Breast epithelium (tissue), 4 donors: Measurements from ENCODE around the gene IL1RN. TPM values are rescaled to one million over a fixed set of nuclear protein-coding genes. Genes with fewer than 3 reads are reported as not detected.

Source experiments
- DNase-seq, 2 donors: peaks; one replicate each; pipeline ENCODE4 v3.0.0-alpha.2; 2019; ENCODE audit warnings: low spot score in 2 of 2
- H3K27ac ChIP-seq, 2 donors: fragments of 200-600 bp; sonication (generic) in 1 of 2; one replicate each; pipeline ENCODE4 v1.5.1; 2016 to 2019; ENCODE audit warnings: mild to moderate bottlenecking in 1 of 2
- H3K27me3 ChIP-seq, 2 donors: fragments of 200-600 bp; sonication (generic) in 1 of 2; one replicate each; pipeline versions ENCODE4 v1.5.1 to v1.6.0; 2017 to 2019; ENCODE audit warnings: control low read depth in 1 of 2, mild to moderate bottlenecking in 1 of 2
- H3K36me3 ChIP-seq: fragments of 200-600 bp; one replicate; pipeline ENCODE4 v1.5.1; 2019
- H3K4me1 ChIP-seq, 2 donors: fragments of 200-600 bp; sonication (generic); one replicate each; pipeline ENCODE4 v1.5.1; 2016 to 2019; ENCODE audit warnings: control low read depth in 1 of 2
- H3K4me3 ChIP-seq, 3 donors: fragments of 200-600 bp; sonication (generic); 1 replicate in 2 of 3; 2 replicates in 1 of 3; pipeline ENCODE4 v1.5.1; 2016 to 2019; ENCODE audit warnings: mild to moderate bottlenecking in 3 of 3, moderate library complexity in 2 of 3
- H3K9me3 ChIP-seq, 2 donors: fragments of 200-600 bp; sonication (generic) in 1 of 2; one replicate each; pipeline ENCODE4 v1.5.1; 2016 to 2019; ENCODE audit warnings: control low read depth in 1 of 2
- POLR2A ChIP-seq: fragments of 450-650 bp; IDR thresholded peaks from one replicate; pipeline ENCODE4 v1.6.1; 2016; ENCODE audit warnings: antibody characterized with exemption, mild to moderate bottlenecking, moderate library complexity
- POLR2AphosphoS5 ChIP-seq, 3 donors: sonication (generic); formaldehyde crosslinking; IDR thresholded peaks; one replicate each; pipeline ENCODE4 v1.6.1; 2017; ENCODE audit warnings: antibody characterized with exemption in 3 of 3
- intact Hi-C: fragments of 100-400 bp; cut with DNase I; formaldehyde crosslinking; loops from one replicate; pipeline ENCODE4 v1.15.1; 2023; ENCODE audit warnings: low total_unique reads
- total RNA-seq, 3 donors: library from RNA; depleted of rRNA; stranded (reverse); fragments of >200 nt; gene quantifications; one replicate each; pipeline ENCODE4 v1.1.0, GENCODE V29; 2016
- TF ChIP-seq, protein P1 (sequence below), 3 donors: fragments of 450-650 bp; IDR thresholded peaks; one replicate each; pipeline ENCODE4 v1.5.1; 2016 to 2017; ENCODE audit warnings: antibody characterized with exemption in 3 of 3, mild to moderate bottlenecking in 3 of 3, moderate library complexity in 3 of 3

The IL1RN gene
- total RNA-seq, 3 donors from 2014 or later, result 0.66 to 3.8 (median 1.6) TPM

DNA sequence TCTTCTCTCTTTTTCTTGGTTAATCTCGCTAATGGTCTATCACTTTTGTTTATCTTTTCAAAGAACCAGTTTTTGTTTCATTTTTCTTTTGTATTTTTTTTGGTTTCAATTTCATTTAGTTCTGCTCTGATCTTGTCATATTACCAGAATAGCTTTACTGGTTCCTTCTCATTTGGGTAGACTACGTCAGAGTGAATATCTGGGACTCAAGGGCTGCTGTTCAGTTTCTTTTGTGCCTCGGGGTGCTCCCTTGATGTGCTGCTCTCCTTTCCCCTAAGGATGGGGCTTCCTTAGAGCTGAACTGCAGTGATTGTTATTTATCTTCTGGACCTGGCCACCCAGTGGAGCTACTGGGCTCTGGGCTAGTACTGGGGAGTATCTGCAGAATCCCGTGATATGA is 29.4 kb upstream of the IL1RN start:
- Histone ChIP-seq H3K27me3 (no peaks in the 10 kb centered on the region), H3K4me3 (no peak overlapping the region), H3K4me1 (no peaks in the 10 kb centered on the region), H3K9me3 (peaks cover 0 to 4% of the 10 kb centered on the region in 2 donors), H3K36me3 (no peaks in the 10 kb centered on the region), H3K27ac (no peak overlapping the region)
- no peak for DNase-seq
- intact Hi-C loops, result no loop called here
- TF ChIP-seq POLR2A (no peak), POLR2AphosphoS5 (IDR thresholded peaks at IDR 0.05) (no peak)
- TF ChIP-seq, protein P1, sequence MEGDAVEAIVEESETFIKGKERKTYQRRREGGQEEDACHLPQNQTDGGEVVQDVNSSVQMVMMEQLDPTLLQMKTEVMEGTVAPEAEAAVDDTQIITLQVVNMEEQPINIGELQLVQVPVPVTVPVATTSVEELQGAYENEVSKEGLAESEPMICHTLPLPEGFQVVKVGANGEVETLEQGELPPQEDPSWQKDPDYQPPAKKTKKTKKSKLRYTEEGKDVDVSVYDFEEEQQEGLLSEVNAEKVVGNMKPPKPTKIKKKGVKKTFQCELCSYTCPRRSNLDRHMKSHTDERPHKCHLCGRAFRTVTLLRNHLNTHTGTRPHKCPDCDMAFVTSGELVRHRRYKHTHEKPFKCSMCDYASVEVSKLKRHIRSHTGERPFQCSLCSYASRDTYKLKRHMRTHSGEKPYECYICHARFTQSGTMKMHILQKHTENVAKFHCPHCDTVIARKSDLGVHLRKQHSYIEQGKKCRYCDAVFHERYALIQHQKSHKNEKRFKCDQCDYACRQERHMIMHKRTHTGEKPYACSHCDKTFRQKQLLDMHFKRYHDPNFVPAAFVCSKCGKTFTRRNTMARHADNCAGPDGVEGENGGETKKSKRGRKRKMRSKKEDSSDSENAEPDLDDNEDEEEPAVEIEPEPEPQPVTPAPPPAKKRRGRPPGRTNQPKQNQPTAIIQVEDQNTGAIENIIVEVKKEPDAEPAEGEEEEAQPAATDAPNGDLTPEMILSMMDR (IDR thresholded peaks at IDR 0.05), result no peak

DNA sequence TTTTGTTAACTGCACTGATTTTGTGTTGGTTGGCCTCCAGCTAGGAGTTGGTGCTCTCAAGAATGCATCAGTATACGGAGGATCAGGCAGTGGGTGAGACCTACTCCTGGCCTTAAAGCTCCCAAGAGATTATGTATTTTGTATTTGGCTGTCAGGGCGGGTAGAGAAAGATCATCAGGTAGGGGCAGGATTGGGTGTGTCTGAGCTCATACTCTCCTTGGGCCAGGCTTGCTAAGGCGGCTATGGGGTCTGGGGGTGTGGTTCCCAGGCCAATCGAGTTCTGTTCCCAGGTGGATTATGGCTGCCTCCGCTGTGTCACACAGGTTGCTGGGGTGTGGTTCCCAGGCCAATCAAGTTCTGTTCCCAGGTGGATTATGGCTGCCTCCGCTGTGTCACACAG is 28.9 kb upstream of the IL1RN start:
- Histone ChIP-seq H3K27me3 (no peaks in the 10 kb centered on the region), H3K9me3 (peaks cover 0 to 4% of the 10 kb centered on the region in 2 donors), H3K4me3 (no peak overlapping the region), H3K27ac (no peak overlapping the region), H3K36me3 (no peaks in the 10 kb centered on the region), H3K4me1 (no peaks in the 10 kb centered on the region)
- no peak for DNase-seq
- TF ChIP-seq POLR2A (no peak), POLR2AphosphoS5 (IDR thresholded peaks at IDR 0.05) (no peak)
- TF ChIP-seq, protein P1 (IDR thresholded peaks at IDR 0.05), result no peak
- intact Hi-C loops, result no loop called here

DNA sequence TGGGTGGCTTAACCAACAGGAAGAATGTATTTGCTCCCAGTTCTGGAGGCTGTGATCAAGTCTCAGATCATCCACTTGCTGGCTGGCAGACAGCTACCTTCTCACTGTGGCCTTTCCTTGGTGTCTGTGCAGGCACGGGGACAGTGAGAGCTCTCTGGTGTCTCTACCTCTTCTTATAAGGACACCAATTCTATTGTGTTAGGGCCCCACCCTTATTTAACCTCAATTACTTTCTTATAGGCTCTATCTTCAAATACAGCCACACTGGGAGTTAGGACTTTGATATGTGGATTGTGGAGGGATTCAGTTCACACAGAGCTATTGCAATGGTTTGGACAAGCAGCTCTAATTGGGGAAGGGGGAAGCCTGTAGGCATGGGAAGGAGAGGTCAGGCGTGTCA is 25.3 kb upstream of the IL1RN start:
- Histone ChIP-seq H3K27me3 (no peaks in the 10 kb centered on the region), H3K9me3 (peaks cover 0 to 4% of the 10 kb centered on the region in 2 donors), H3K4me3 (no peak overlapping the region), H3K36me3 (no peaks in the 10 kb centered on the region), H3K27ac (no peak overlapping the region), H3K4me1 (no peaks in the 10 kb centered on the region)
- DNase-seq, result no peak
- TF ChIP-seq, protein P1 (IDR thresholded peaks at IDR 0.05), result no peak
- TF ChIP-seq POLR2AphosphoS5 (IDR thresholded peaks at IDR 0.05), result no peak
- intact Hi-C loops, result no loop called here

DNA sequence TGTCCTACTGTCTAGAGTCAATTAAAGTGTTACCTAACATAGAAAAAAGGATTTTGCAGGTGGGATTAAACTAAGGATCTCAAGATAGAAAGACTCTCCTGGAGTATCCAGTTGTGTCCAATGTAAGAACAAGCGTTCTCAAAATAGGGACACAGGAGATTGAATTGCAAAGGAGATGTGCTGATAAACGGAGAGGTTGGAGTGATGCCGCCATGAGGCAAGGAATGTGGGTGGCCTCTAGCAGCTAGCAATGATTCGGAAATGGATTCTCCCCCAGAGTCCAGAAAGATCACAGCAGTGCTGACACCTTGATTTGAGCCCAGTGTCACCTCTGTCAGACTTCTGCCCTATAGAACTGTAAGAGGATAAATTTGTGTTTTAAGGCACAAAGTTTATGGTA is 24.1 kb upstream of the IL1RN start:
- intact Hi-C loops, result no loop called here
- Histone ChIP-seq H3K4me1 (no peaks in the 10 kb centered on the region), H3K9me3 (peaks cover 0 to 4% of the 10 kb centered on the region in 2 donors), H3K27me3 (no peaks in the 10 kb centered on the region), H3K36me3 (no peaks in the 10 kb centered on the region), H3K4me3 (no peak overlapping the region), H3K27ac (no peak overlapping the region)
- DNase-seq, result no peak
- TF ChIP-seq, protein P1 (IDR thresholded peaks at IDR 0.05), result no peak
- TF ChIP-seq POLR2AphosphoS5 (IDR thresholded peaks at IDR 0.05) (no peak), POLR2A (no peak)

DNA sequence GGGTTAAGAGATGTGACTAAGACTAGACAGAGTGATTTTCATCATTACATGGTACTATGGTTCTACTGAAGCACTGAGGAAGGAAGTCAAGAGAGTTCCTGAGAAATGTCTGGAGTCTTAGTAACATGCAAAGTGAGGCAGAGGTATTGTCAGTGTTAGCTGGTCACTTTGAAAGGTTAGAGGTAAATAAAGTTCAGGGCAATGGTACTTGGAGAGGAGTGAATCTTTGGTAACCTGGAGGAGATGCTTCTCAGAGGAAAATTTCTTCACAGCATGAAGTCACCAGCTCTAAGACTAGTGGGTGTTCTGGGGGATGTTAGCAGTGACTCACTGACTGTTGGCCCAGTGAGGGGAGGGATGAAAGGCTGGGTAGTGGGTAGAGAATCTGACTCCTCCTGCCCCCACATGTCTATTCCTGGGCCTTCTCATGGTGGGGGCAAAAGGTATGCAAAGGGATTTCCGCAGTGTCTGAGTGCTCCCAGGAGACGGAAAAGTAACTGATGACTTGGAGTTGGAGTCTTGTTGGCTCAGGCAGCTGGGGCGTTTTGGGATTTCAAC is 23.3 kb upstream of the IL1RN start:
- intact Hi-C loops, result no loop called here
- TF ChIP-seq POLR2AphosphoS5 (IDR thresholded peaks at IDR 0.05) (no peak), POLR2A (no peak)
- TF ChIP-seq, protein P1 (IDR thresholded peaks at IDR 0.05), result no peak
- H3K4me1 ChIP-seq, result no peaks in the 10 kb centered on the region

More for the DNA sequence above, 23.3 kb upstream of the IL1RN start:
- no peak for DNase-seq
- no peaks in the 10 kb centered on the region for H3K36me3 ChIP-seq
- H3K27ac ChIP-seq, result no peak overlapping the region
- no peaks in the 10 kb centered on the region for H3K27me3 ChIP-seq
- no peak overlapping the region for H3K4me3 ChIP-seq
- H3K9me3 ChIP-seq, result peaks cover 0 to 4% of the 10 kb centered on the region in 2 donors
